Measurements from ENCODE around the gene DSCAML1. TPM values are rescaled to one million over a fixed set of nuclear protein-coding genes. Genes with fewer than 3 reads are reported as not detected.

The DSCAML1 gene, protein sequence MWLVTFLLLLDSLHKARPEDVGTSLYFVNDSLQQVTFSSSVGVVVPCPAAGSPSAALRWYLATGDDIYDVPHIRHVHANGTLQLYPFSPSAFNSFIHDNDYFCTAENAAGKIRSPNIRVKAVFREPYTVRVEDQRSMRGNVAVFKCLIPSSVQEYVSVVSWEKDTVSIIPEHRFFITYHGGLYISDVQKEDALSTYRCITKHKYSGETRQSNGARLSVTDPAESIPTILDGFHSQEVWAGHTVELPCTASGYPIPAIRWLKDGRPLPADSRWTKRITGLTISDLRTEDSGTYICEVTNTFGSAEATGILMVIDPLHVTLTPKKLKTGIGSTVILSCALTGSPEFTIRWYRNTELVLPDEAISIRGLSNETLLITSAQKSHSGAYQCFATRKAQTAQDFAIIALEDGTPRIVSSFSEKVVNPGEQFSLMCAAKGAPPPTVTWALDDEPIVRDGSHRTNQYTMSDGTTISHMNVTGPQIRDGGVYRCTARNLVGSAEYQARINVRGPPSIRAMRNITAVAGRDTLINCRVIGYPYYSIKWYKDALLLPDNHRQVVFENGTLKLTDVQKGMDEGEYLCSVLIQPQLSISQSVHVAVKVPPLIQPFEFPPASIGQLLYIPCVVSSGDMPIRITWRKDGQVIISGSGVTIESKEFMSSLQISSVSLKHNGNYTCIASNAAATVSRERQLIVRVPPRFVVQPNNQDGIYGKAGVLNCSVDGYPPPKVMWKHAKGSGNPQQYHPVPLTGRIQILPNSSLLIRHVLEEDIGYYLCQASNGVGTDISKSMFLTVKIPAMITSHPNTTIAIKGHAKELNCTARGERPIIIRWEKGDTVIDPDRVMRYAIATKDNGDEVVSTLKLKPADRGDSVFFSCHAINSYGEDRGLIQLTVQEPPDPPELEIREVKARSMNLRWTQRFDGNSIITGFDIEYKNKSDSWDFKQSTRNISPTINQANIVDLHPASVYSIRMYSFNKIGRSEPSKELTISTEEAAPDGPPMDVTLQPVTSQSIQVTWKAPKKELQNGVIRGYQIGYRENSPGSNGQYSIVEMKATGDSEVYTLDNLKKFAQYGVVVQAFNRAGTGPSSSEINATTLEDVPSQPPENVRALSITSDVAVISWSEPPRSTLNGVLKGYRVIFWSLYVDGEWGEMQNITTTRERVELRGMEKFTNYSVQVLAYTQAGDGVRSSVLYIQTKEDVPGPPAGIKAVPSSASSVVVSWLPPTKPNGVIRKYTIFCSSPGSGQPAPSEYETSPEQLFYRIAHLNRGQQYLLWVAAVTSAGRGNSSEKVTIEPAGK (N-terminal part only)
- not detected in 2 replicates for total RNA-seq (2014; rRNA removed; shearing (Covaris generic))

DNA sequence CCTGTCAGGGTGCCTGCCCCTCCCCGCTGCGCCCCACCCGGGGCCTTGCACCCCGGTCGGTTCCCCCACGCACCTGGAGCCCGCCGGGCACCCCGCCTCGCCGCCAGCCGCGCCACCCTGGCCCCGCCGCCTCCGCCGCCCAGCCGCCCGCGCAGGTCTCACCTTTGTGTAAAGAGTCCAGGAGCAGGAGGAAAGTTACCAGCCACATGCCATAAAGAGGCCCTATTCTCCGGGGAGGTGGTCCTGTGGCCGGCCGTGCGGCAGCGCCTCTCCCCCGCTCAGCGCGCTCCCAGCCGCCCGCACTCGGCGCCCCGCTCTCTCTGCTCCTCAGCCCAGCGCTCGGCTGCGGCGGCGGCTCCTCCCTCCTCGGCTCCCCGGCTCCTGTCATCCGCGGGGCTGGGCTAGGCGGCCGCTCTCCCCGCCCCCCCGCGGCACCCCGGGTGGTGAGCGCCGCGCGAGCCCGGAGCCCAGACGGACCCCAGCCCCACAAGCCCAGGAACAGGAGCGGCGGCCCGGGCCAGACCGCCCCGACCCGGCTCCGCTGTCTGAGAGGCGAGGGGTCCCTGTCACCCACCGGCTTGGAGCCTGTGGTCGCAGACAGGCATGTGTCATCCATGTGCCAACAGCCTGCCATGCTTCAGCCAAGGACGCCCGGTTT lies at the start of gene DSCAML1:
Gene DSCAML1 (minus strand): TSS at position 345 of the 658 bp plus-strand sequence. CDS start 137 bp downstream, at position 208.

DNA sequence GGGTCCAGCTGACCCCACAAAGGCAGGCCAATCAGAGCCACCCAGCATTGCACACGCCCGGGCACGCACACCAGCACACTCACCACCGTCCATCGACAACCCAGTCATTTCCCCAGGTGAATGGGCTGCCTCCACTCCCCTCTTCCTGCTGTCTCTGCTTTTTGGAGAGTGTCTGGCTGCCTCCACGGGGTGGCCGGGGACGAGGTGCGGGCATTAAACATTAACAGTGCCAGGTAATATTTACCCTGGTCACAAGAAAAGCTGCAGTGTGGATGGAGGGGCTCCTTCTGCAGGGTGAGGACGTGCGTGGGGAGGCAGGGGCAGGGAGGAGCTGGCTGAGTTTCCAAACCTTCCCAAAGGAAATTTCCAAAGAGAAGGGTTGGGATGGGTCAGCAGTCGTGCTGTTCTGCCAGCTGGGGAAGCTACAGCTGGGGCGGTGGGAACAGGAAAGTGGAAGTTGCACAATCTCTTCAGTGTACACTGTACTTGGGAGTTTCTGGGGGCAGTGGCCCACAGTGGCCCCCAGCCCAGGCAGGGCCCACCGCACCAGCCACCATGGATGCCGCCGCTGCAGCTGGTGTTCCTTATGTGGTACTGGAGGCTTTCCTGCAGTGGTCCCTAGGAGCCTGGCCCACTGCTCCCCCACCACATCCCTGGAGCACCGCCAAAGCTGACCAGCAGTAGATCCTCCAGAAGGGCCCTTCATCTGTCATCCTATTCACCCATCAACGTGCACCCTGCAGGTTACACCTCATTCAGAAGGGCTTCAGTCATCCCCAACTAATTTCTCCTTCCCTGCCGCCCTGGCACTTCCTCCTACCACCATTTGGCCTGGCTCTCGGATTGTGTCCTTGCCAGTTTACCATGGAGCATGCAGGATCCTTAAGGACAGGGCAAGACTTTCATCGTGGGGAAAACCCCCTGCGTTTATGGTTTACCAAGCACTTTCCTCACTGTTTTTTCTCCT lies 27.8 kb upstream of the DSCAML1 start, which contains the start of gene FXYD2:
Gene FXYD2 (minus strand): TSS at position 174 of the 967 bp plus-strand sequence. CDS start 66 bp downstream, at position 108.

Other genes starting within 250 kb of the DSCAML1 start
- gene FXYD2, start 27.5 kb upstream of the DSCAML1 start, total RNA-seq (2014; rRNA removed; shearing (Covaris generic)): not detected in 2 replicates
- 2.5 and 4.3 TPM in 2 replicates for gene FXYD6, start 79.4 kb upstream of the DSCAML1 start, total RNA-seq (2014; rRNA removed; shearing (Covaris generic))
- gene TMPRSS13, start 132.2 kb upstream of the DSCAML1 start, total RNA-seq (2014; rRNA removed; shearing (Covaris generic)): not detected in 2 replicates
- 2.2 TPM in 1 of 2 replicates, not detected in the other for gene IL10RA, start 189.2 kb upstream of the DSCAML1 start, total RNA-seq (2014; rRNA removed; shearing (Covaris generic))